PC-3 (cell line): Measurements from ENCODE around the gene SUGT1. TPM values are rescaled to one million over a fixed set of nuclear protein-coding genes. Genes with fewer than 3 reads are reported as not detected.

Experiments
- ATAC-seq: fragments of 200-7000 bp; cut with Tn5 transposase; 2 replicates; pipeline ENCODE4 v1.9.1; 2020; ENCODE audit warnings: mild to moderate bottlenecking, moderate library complexity
- BruUV-seq: library from RNA; stranded (reverse); fragments of 400-500 nt; replicated peaks from 2 replicates; lab custom pipeline; 2021; lab: Mats Ljungman, UMichigan
- CTCF ChIA-PET: fragments of 300-600 bp; sonication (Branson Sonifier 250); formaldehyde crosslinking; loops from one replicate; lab custom pipeline; 2022; ENCODE audit warnings: antibody characterized with exemption; lab: Charles Lee
- POLR2A ChIA-PET: fragments of 300-600 bp; sonication (Branson Sonifier 250); formaldehyde crosslinking; loops from one replicate; lab custom pipeline; 2022; ENCODE audit warnings: antibody characterized with exemption; ENCODE audit not compliant: unreplicated experiment; lab: Charles Lee
- DNase-seq: peaks from one replicate; pipeline ENCODE4 v3.0.0-alpha.2; 2015
- H2AFZ ChIP-seq: fragments of 300-600 bp; sonication (generic); 2 replicates; pipeline ENCODE4 v1.6.0; 2016; ENCODE audit warnings: antibody characterized with exemption, low read length
- H3F3A ChIP-seq: fragments of 300-600 bp; sonication (generic); one replicate; pipeline ENCODE4 v1.6.0; 2017; ENCODE audit warnings: antibody characterized with exemption, low read length, control low read depth, mild to moderate bottlenecking; ENCODE audit not compliant: unreplicated experiment
- H3K27ac ChIP-seq: fragments of 300-600 bp; sonication (generic); 2 replicates; pipeline ENCODE4 v1.5.1; 2016; ENCODE audit warnings: mild to moderate bottlenecking, low read length
- H3K27me3 ChIP-seq: fragments of 300-600 bp; sonication (generic); 2 replicates; pipeline ENCODE4 v1.6.1; 2016; ENCODE audit warnings: low read length, mixed read lengths
- H3K36me3 ChIP-seq: fragments of 300-600 bp; sonication (generic); 2 replicates; pipeline ENCODE4 v1.6.1; 2016; ENCODE audit warnings: low read depth, mixed run types, low read length, mixed read lengths
- H3K4me1 ChIP-seq: fragments of 300-600 bp; sonication (generic); 2 replicates; pipeline ENCODE4 v1.5.1; 2016; ENCODE audit warnings: low read length; ENCODE audit not compliant: insufficient read depth
- H3K4me2 ChIP-seq: fragments of 300-600 bp; sonication (generic); 2 replicates; pipeline ENCODE4 v1.6.0; 2016; ENCODE audit warnings: low read length
- H3K4me3 ChIP-seq: fragments of 300-600 bp; sonication (generic); 2 replicates; pipeline ENCODE4 v1.5.1; 2016; ENCODE audit warnings: mild to moderate bottlenecking, low read length, mixed read lengths
- H3K79me2 ChIP-seq: fragments of 300-600 bp; sonication (generic); 2 replicates; pipeline ENCODE4 v1.6.1; 2017; ENCODE audit warnings: low read length, mixed read lengths
- H3K9ac ChIP-seq: fragments of 300-600 bp; sonication (generic); 2 replicates; pipeline ENCODE4 v1.6.0; 2016; ENCODE audit warnings: mild to moderate bottlenecking, low read length
- H3K9me2 ChIP-seq: fragments of 300-600 bp; sonication (generic); replicated peaks from 2 replicates; pipeline ENCODE4 v1.6.1; 2016; ENCODE audit warnings: mixed run types, low read length, mixed read lengths
- H3K9me3 ChIP-seq: fragments of 300-600 bp; sonication (generic); 2 replicates; pipeline ENCODE4 v1.6.1; 2016; ENCODE audit warnings: low read length, mixed read lengths
- H4K20me1 ChIP-seq: fragments of 300-600 bp; sonication (generic); 2 replicates; pipeline ENCODE4 v1.6.1; 2016; ENCODE audit warnings: low read length, mixed read lengths
- EZH2 ChIP-seq: fragments of 300-600 bp; sonication (generic); IDR thresholded peaks from one replicate; pipeline ENCODE4 v1.6.1; 2017; ENCODE audit warnings: antibody characterized with exemption, mild to moderate bottlenecking, low read length; ENCODE audit not compliant: unreplicated experiment
- EZH2phosphoT487 ChIP-seq: fragments of 300-600 bp; sonication (generic); IDR thresholded peaks from 2 replicates; pipeline ENCODE4 v1.6.1; 2018; ENCODE audit warnings: mild to moderate bottlenecking, antibody characterized with exemption, low read length, borderline replicate concordance
- intact Hi-C: fragments of 100-400 bp; cut with micrococcal nuclease; formaldehyde crosslinking; loops from 2 replicates; pipeline ENCODE4 v1.9.0; 2023
- total RNA-seq: library from RNA; depleted of rRNA; stranded (reverse); fragments of >200 nt; gene quantifications from 2 replicates; pipeline ENCODE4 v1.2.3, GENCODE V29; 2014
- TF ChIP-seq, protein P1 (sequence below): fragments of 300-600 bp; sonication (generic); conservative IDR thresholded peaks from 2 replicates; pipeline ENCODE4 v1.5.1; 2017; ENCODE audit warnings: antibody characterized with exemption, low read depth, mild to moderate bottlenecking, low read length

SUGT1 gene
- total RNA-seq, 1 experiment from 2014 or later = 29.3 TPM

- H3K79me2 ChIP-seq = no peaks in the 10 kb centered on the region
- ATAC-seq = no peak
- H3K4me1 ChIP-seq = no peaks in the 10 kb centered on the region
- no peaks in the 10 kb centered on the region for H3K9me3 ChIP-seq
- peaks cover 24% of the 10 kb centered on the region for H3K36me3 ChIP-seq
- DNase-seq = peak; percentile 39
- no peak overlapping the region for H2AFZ ChIP-seq
- intact Hi-C loops = loop anchor here (2.0 kb wide), 2 partner anchors 143 to 303 kb away; no protein-coding TSS in a partner anchor
- ChIA-PET CTCF (interaction anchor here (0.6 to 1.7 kb wide), 5 partner anchors 13 to 404 kb away, joined by 3 to 16 read pairs (median 5); partner anchors contain the start of gene SUGT1), POLR2A (interaction anchor here (1.0 kb wide), 1 partner anchor 11 kb away, joined by 8 read pairs; no protein-coding TSS in a partner anchor)
- H3K4me3 ChIP-seq = no peak overlapping the region
- no peak overlapping the region for H3K4me2 ChIP-seq
- no peaks in the 10 kb centered on the region for H4K20me1 ChIP-seq
- H3K9me2 ChIP-seq = no peaks in the 10 kb centered on the region
- TF ChIP-seq, protein P1, sequence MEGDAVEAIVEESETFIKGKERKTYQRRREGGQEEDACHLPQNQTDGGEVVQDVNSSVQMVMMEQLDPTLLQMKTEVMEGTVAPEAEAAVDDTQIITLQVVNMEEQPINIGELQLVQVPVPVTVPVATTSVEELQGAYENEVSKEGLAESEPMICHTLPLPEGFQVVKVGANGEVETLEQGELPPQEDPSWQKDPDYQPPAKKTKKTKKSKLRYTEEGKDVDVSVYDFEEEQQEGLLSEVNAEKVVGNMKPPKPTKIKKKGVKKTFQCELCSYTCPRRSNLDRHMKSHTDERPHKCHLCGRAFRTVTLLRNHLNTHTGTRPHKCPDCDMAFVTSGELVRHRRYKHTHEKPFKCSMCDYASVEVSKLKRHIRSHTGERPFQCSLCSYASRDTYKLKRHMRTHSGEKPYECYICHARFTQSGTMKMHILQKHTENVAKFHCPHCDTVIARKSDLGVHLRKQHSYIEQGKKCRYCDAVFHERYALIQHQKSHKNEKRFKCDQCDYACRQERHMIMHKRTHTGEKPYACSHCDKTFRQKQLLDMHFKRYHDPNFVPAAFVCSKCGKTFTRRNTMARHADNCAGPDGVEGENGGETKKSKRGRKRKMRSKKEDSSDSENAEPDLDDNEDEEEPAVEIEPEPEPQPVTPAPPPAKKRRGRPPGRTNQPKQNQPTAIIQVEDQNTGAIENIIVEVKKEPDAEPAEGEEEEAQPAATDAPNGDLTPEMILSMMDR = peak; percentile 58
- TF ChIP-seq EZH2phosphoT487 = no peak
- no peak for TF ChIP-seq EZH2
- no peak overlapping the region for H3K27ac ChIP-seq
- no peak overlapping the region for H3K9ac ChIP-seq
- H3F3A ChIP-seq = no peaks in the 10 kb centered on the region
- BruUV-seq = no TSS peak
- H3K27me3 ChIP-seq = no peaks in the 10 kb centered on the region
These were observed 12.7 kb downstream of the SUGT1 start for GRCh38 chr13:52665325-52665724.

GRCh38 chr13:52669677-52670076 lies 17.0 kb downstream of the SUGT1 start:
- no peak for ATAC-seq
- CTCF ChIA-PET = no interaction called here
- Histone ChIP-seq H3K4me1 (no peaks in the 10 kb centered on the region), H3K4me3 (no peak overlapping the region), H3K27me3 (no peaks in the 10 kb centered on the region), H3K36me3 (peaks cover 18% of the 10 kb centered on the region), H3K4me2 (no peak overlapping the region), H3K79me2 (no peaks in the 10 kb centered on the region), H3K9ac (no peak overlapping the region), H3K27ac (no peak overlapping the region), H3K9me2 (no peaks in the 10 kb centered on the region), H2AFZ (no peak overlapping the region), H3F3A (no peaks in the 10 kb centered on the region), H4K20me1 (no peaks in the 10 kb centered on the region), H3K9me3 (no peaks in the 10 kb centered on the region)
- no peak for DNase-seq
- intact Hi-C loops = no loop called here
- POLR2A ChIA-PET = no interaction called here
- TF ChIP-seq EZH2phosphoT487 (no peak), EZH2 (no peak)
- TF ChIP-seq, protein P1 = no peak; the same call in 1 of the 2 replicates
- no TSS peak for BruUV-seq

DNA sequence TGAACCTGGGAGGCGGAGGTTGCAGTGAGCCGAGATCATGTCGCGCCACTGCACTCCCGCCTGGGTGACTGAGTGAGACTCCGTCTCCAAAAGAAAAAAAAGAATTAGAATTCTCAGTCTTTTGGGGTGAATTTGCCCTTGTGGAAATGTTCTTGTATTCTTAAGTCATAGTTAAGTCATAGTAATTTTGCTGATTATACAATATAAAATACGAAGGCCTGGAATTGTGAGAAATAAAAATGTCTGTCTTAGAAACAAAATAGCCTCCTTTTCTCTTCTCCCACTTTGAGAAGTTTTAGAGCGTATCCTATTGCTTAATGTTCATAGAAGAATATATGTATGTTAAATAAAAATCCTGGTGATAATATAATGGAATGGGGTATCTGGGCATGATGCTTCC lies 18.1 kb downstream of the SUGT1 start:
- no peak overlapping the region for H3K9ac ChIP-seq
- TF ChIP-seq EZH2 (no peak), EZH2phosphoT487 (no peak)
- TF ChIP-seq, protein P1 = no peak
- H4K20me1 ChIP-seq = no peaks in the 10 kb centered on the region
- no peaks in the 10 kb centered on the region for H3F3A ChIP-seq
- BruUV-seq = no TSS peak
- intact Hi-C loops = no loop called here
- H3K36me3 ChIP-seq = peaks cover 13% of the 10 kb centered on the region
- no peaks in the 10 kb centered on the region for H3K4me1 ChIP-seq
- no peak for ATAC-seq
- H3K27ac ChIP-seq = no peak overlapping the region
- H3K4me2 ChIP-seq = no peak overlapping the region
- H3K9me2 ChIP-seq = no peaks in the 10 kb centered on the region
- ChIA-PET POLR2A (no interaction called here), CTCF (no interaction called here)
- H3K27me3 ChIP-seq = no peaks in the 10 kb centered on the region
- H3K79me2 ChIP-seq = no peaks in the 10 kb centered on the region
- DNase-seq = no peak
- H2AFZ ChIP-seq = no peak overlapping the region
- H3K9me3 ChIP-seq = no peaks in the 10 kb centered on the region
- no peak overlapping the region for H3K4me3 ChIP-seq
